Measurements from ENCODE around the gene PCGF5. TPM values are rescaled to one million over a fixed set of nuclear protein-coding genes. Genes with fewer than 3 reads are reported as not detected.
"Not testable (repeated sequence)": the region's sequence is repeated elsewhere in the genome, so short reads cannot be mapped to it uniquely, and the experiment has no call there.

PCGF5 gene
- polyA plus RNA-seq, 1 experiment: 10.7 TPM

GRCh38 chr10:91251430-91252056 is 31.1 kb downstream of the PCGF5 start:
- TF ChIP-seq CTCF (IDR thresholded peaks at IDR 0.05; ENCODE audit: insufficient read depth, low read depth, low read length): peak; percentile 84
- H3K27me3 ChIP-seq (ENCODE audit: control insufficient read depth, insufficient read depth, low read length): no peaks in the 10 kb centered on the region
- H3K36me3 ChIP-seq (ENCODE audit: control insufficient read depth, insufficient read depth, low read length): peaks cover 5% of the 10 kb centered on the region
- peak; percentile 1 for DNase-seq (ENCODE audit: low read depth)
- ChIA-PET CTCF (interaction anchor here (0.6 to 7.2 kb wide), 41 partner anchors 9 to 375 kb away, joined by 3 to 76 read pairs (median 4); no protein-coding TSS in a partner anchor), POLR2A (no interaction called here)
- H3K4me3 ChIP-seq (ENCODE audit: low read depth, low read length): no peak overlapping the region

GRCh38 chr10:91253300-91253699 is 32.8 kb downstream of the PCGF5 start:
- no peak for DNase-seq (ENCODE audit: low read depth)
- ChIA-PET CTCF (interaction anchor here (1.1 to 7.2 kb wide), 4 partner anchors 9 to 342 kb away, joined by 3 to 76 read pairs (median 16); no protein-coding TSS in a partner anchor), POLR2A (no interaction called here)
- Histone ChIP-seq H3K4me3 (ENCODE audit: low read depth, low read length) (no peak overlapping the region), H3K36me3 (ENCODE audit: control insufficient read depth, insufficient read depth, low read length) (peaks cover 5% of the 10 kb centered on the region), H3K27me3 (ENCODE audit: control insufficient read depth, insufficient read depth, low read length) (no peaks in the 10 kb centered on the region)
- TF ChIP-seq CTCF (IDR thresholded peaks at IDR 0.05; ENCODE audit: insufficient read depth, low read depth, low read length): no peak

- no peaks in the 10 kb centered on the region for H3K27me3 ChIP-seq (ENCODE audit: control insufficient read depth, insufficient read depth, low read length)
- H3K4me3 ChIP-seq (ENCODE audit: low read depth, low read length): no peak overlapping the region
- ChIA-PET POLR2A (no interaction called here), CTCF (interaction anchor here (0.6 to 1.6 kb wide), 2 partner anchors 338 to 346 kb away, joined by 4 read pairs; no protein-coding TSS in a partner anchor)
- TF ChIP-seq CTCF (IDR thresholded peaks at IDR 0.05; ENCODE audit: insufficient read depth, low read depth, low read length): no peak
- H3K36me3 ChIP-seq (ENCODE audit: control insufficient read depth, insufficient read depth, low read length): peaks cover 5% of the 10 kb centered on the region
- no peak for DNase-seq (ENCODE audit: low read depth)
Measured at GRCh38 chr10:91257310-91257709, 36.8 kb downstream of the PCGF5 start.

GRCh38 chr10:91260417-91260816 is 40.0 kb downstream of the PCGF5 start:
- POLR2A ChIA-PET; H3K36me3 ChIP-seq (ENCODE audit: control insufficient read depth, insufficient read depth, low read length); H3K4me3 ChIP-seq (ENCODE audit: low read depth, low read length); DNase-seq (ENCODE audit: low read depth); H3K27me3 ChIP-seq (ENCODE audit: control insufficient read depth, insufficient read depth, low read length): not testable (repeated sequence)
- CTCF ChIA-PET: interaction anchor here (1.0 kb wide), 1 partner anchor 9 kb away, joined by 9 read pairs; no protein-coding TSS in a partner anchor

- TF ChIP-seq CTCF (IDR thresholded peaks at IDR 0.05; ENCODE audit: insufficient read depth, low read depth, low read length): no peak
- POLR2A ChIA-PET: interaction anchor here (0.6 kb wide), 2 partner anchors 42 to 181 kb away, joined by 3 read pairs; no protein-coding TSS in a partner anchor
- CTCF ChIA-PET: interaction anchor here (1.0 to 1.2 kb wide), 2 partner anchors 14 to 27 kb away, joined by 3 to 4 read pairs; no protein-coding TSS in a partner anchor
- no peak overlapping the region for H3K4me3 ChIP-seq (ENCODE audit: low read depth, low read length)
- H3K27me3 ChIP-seq (ENCODE audit: control insufficient read depth, insufficient read depth, low read length): no peaks in the 10 kb centered on the region
- H3K36me3 ChIP-seq (ENCODE audit: control insufficient read depth, insufficient read depth, low read length): 0 out of 2 replicates have a peak, but pooled peaks cover 2% of the 10 kb centered on the region
- peak; percentile 81 for DNase-seq (ENCODE audit: low read depth)
Measured at GRCh38 chr10:91271886-91272285, 51.4 kb downstream of the PCGF5 start.

Measured in BJ (cell line).